HUES6 (cell line): ENCODE results near the gene GRID1.

ENCODE experiments used
- H3K27ac ChIP-seq: 2 replicates; pipeline ENCODE4 v1.7.0; 2013; ENCODE audit warnings: low read depth, mild to moderate bottlenecking, low read length, inconsistent platforms
- H3K27me3 ChIP-seq: 2 replicates; pipeline ENCODE4 v1.6.1; 2013; ENCODE audit warnings: low read length; ENCODE audit not compliant: control insufficient read depth, insufficient read depth
- H3K36me3 ChIP-seq: 2 replicates; pipeline ENCODE4 v1.6.1; 2013; ENCODE audit warnings: low read length; ENCODE audit not compliant: control insufficient read depth, insufficient read depth
- H3K4me1 ChIP-seq: 2 replicates; pipeline ENCODE4 v1.6.1; 2013; ENCODE audit warnings: low read length; ENCODE audit not compliant: control insufficient read depth, insufficient read depth
- H3K4me3 ChIP-seq: 2 replicates; pipeline ENCODE4 v1.5.1; 2013; ENCODE audit warnings: low read depth, low read length
- H3K9ac ChIP-seq: one replicate; pipeline ENCODE4 v1.6.1; 2013; ENCODE audit warnings: mild to moderate bottlenecking, low read length
- H3K9me3 ChIP-seq: 2 replicates; pipeline ENCODE4 v1.6.1; 2013; ENCODE audit warnings: low read depth, low read length; ENCODE audit not compliant: control insufficient read depth, insufficient read depth

GRID1 gene

DNA sequence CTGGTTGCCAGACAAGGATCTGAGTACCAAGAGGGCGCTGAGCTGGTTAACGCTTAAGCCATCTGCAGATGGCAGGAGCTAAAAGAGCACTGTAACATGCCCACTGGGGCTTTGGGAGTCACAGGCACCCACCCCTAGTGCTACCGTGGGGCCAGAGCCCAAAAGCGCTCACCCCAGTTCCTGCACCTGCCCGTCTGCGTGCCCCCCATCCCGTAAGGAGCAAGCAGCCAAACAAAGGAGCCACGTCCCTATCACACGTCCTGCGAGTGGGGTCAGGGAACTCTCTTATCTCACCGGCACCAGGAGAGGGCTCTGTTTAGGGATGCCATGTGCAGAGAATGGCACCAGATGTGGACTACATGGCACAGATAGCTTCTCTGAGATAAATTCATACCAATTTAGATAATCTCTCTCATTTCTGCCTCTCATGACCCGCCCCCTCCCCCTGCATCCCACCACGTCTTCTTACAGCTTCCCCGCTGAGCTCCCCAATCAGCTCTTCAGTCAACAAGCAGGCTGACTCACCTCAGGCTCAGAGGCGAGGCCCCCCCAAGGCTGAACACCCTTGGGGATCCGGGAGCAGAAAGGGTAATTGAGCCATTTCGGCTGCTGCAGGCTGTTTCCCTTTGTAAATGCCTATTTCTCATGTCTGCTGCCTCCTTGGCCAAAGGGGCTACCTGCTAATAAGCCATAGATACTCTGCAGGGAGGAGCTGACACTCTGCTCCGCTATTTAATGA, 235.7 kb downstream of the GRID1 start:
- Histone ChIP-seq H3K4me1 (no peaks in the 10 kb centered on the region; the same call in 1 of the 2 replicates), H3K9ac (no peak overlapping the region), H3K27ac (no peak overlapping the region), H3K9me3 (peaks cover 13% of the 10 kb centered on the region), H3K27me3 (no peaks in the 10 kb centered on the region), H3K36me3 (no peaks in the 10 kb centered on the region), H3K4me3 (no peak overlapping the region)

DNA sequence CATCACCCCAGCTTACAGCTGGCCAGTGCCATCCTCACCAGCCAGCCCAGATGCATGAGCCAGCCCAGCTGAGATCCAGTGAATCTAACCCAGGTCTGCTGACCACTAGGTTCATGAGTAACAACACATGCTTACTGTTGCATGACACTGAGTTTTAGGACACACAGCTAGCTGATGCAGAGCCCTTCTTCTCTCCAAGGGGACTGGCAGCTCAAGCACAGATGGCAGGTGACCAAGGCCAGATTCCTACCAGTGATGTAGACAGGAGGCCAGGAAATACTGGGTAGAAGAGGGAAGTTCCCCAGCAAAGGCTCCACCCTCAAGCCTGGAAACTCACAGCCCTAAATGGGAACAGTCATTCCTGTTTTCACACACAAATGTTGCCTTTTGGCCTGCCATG, 236.6 kb downstream of the GRID1 start:
- H3K27ac ChIP-seq, result no peak overlapping the region
- H3K9ac ChIP-seq, result no peak overlapping the region
- no peaks in the 10 kb centered on the region for H3K36me3 ChIP-seq
- H3K4me3 ChIP-seq, result no peak overlapping the region
- H3K4me1 ChIP-seq, result no peaks in the 10 kb centered on the region
- H3K9me3 ChIP-seq, result peaks cover 13% of the 10 kb centered on the region
- H3K27me3 ChIP-seq, result no peaks in the 10 kb centered on the region

DNA sequence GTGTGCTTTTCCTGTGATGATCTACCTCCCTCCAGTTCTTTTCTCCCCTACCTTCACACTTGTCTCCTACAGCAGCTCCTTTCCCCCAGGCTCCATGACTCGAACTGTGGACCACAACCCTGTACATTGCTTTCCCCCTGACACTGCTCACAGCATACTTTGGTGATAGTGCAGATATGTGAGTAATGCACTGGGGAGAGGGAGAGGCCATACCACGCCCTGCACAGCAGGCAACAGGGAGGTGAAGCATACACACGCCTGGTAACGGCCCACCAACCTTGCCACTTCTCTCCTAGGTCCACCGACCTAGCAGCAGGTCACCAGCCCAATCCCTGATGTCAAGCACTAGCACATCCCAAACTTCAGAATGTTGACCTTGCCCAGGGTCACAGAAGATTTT, 238.2 kb downstream of the GRID1 start:
- no peaks in the 10 kb centered on the region for H3K27me3 ChIP-seq
- H3K36me3 ChIP-seq, result no peaks in the 10 kb centered on the region
- H3K27ac ChIP-seq, result no peak overlapping the region
- H3K4me1 ChIP-seq, result no peaks in the 10 kb centered on the region
- no peak overlapping the region for H3K9ac ChIP-seq
- H3K4me3 ChIP-seq, result no peak overlapping the region
- H3K9me3 ChIP-seq, result peaks cover 13% of the 10 kb centered on the region

DNA sequence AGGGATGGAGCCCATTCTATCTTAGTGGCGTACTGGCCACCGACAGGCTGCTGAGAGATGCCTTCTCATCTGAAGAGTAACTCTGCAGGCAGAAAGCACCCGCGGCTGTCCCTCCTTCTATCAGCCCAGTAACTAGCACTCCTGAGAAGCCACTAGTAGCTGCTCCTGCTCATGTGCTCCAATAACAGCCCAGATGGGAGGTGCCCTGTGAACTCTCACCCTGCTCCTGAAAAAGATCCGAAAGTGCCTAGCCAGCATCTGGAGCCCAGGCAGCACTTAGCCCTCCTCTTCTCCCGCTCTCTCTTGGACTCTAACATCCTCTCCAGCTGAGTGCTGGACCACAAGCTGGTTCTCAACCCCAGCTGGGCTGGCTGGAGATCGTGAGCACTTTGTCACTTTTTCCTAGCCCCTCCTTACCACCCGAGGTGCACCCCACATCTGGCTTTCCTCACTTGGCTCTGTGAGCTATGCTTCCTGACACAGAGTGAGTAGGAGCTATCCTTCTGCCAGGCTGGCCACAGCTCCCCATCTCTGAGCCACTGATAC, 239.2 kb downstream of the GRID1 start:
- Histone ChIP-seq H3K27me3 (no peaks in the 10 kb centered on the region), H3K9ac (no peak overlapping the region), H3K36me3 (no peaks in the 10 kb centered on the region), H3K4me1 (no peaks in the 10 kb centered on the region), H3K27ac (no peak overlapping the region), H3K9me3 (peaks cover 13% of the 10 kb centered on the region), H3K4me3 (no peak overlapping the region)

DNA sequence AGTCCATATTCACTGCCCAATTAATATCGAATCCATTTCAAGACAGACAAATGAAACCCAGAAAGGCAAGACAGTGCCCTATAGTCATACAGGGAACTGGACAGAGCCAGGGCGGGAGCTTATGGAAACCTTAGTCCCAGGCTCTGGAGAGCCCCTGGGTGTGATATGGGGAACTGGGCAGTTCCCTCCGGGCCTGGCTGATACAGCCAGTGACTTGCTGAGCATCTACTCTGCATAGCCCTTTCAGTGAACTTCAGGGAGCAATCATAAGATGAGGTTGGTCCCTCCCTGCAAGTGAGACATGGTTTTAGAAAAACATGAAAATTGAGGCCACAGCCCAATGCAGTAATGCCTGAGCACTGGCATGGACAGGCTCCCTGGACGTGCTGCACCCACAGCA, 241.9 kb downstream of the GRID1 start:
- Histone ChIP-seq H3K4me1 (no peaks in the 10 kb centered on the region), H3K4me3 (no peak overlapping the region), H3K9me3 (peaks cover 3% of the 10 kb centered on the region; the same call in 1 of the 2 replicates), H3K9ac (no peak overlapping the region), H3K27me3 (no peaks in the 10 kb centered on the region), H3K27ac (no peak overlapping the region), H3K36me3 (no peaks in the 10 kb centered on the region)

DNA sequence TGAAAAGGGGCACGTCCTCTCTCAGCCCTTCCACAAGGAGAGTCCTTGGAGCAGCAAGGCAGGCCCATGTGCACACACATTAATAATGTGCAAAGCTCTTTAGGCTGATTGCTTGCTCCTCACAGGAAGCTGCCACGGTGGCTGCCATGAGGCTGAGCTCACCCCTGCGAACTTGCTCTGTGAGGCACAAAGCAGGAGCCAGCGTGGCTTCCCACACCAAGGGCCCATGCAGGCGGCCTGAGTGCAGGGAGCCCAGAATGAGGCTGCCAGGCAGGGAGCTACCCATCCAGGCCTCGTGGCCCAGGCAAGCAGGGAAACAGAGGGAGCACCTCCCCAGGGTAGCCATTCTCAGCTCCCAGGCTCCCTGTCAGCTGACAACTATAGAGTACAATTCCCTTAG, 242.9 kb downstream of the GRID1 start:
- no peaks in the 10 kb centered on the region for H3K4me1 ChIP-seq
- H3K27ac ChIP-seq, result no peak overlapping the region
- no peaks in the 10 kb centered on the region; the same call in 1 of the 2 replicates for H3K9me3 ChIP-seq
- H3K9ac ChIP-seq, result no peak overlapping the region
- H3K4me3 ChIP-seq, result no peak overlapping the region
- H3K36me3 ChIP-seq, result no peaks in the 10 kb centered on the region
- no peaks in the 10 kb centered on the region for H3K27me3 ChIP-seq

DNA sequence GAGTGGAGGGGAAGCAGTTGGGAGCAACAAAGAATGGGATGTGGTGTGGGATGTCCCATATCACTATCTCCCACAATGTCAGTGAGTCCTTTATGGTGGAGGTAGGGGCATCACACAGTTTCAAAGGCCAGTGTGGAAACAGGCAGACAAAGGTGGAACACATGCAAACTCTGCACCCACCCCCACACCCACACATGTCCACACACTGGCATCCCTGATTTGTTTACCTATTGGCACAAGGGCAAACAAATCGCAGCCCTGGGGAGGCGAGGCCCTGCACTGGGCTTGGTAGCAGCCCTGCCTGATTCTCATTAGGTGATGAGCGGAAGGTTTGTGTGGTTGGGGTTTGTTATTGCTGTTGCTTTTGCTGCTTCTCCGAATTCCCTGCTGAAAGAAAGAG, 243.3 kb downstream of the GRID1 start:
- Histone ChIP-seq H3K9me3 (no peaks in the 10 kb centered on the region; the same call in 1 of the 2 replicates), H3K4me3 (no peak overlapping the region), H3K4me1 (no peaks in the 10 kb centered on the region), H3K27ac (no peak overlapping the region), H3K27me3 (no peaks in the 10 kb centered on the region), H3K9ac (no peak overlapping the region), H3K36me3 (no peaks in the 10 kb centered on the region)

DNA sequence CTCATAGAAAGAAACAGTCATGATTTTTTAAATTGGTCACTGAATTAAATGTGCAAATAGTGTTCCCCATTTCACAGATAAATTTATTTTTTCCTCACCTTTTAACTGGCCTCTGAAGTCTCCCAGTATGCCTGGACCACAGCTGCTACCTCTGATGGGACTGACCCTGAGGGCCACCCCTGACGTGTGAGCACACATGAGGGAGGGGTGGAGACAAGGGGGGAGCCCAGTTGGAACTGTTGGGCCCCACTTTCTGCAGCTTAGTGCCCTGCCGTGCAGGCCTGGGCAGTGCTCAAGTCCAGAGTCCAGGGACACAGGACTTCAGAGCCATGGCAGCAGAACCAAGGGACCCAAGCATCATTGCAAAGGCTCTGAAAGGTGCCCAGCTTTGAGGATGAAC, 243.9 kb downstream of the GRID1 start:
- no peaks in the 10 kb centered on the region for H3K36me3 ChIP-seq
- no peak overlapping the region for H3K27ac ChIP-seq

DNA sequence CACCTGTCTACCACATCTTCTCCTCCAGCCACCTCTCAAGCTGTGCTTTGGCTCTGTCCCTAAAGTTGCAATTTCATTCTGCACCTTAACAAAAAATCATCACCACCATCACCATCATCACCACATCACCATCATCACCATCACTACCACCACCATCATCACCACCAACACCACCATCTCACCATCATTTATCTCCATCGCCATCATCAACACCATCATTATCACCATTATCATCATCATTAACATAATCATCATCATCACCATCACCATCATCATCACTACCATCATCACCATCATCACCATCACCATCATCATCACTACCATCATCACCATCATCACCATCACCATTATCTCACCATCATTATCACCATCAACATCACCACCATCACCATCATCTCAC, 245.4 kb downstream of the GRID1 start:
- Histone ChIP-seq H3K4me3 (no peak overlapping the region), H3K36me3 (no peaks in the 10 kb centered on the region), H3K9me3 (peaks cover 5% of the 10 kb centered on the region; the same call in 1 of the 2 replicates), H3K4me1 (no peaks in the 10 kb centered on the region), H3K9ac (no peak overlapping the region), H3K27me3 (no peaks in the 10 kb centered on the region), H3K27ac (no peak overlapping the region)

More for the DNA sequence above, 243.9 kb downstream of the GRID1 start:
- no peak overlapping the region for H3K9ac ChIP-seq
- H3K4me1 ChIP-seq, result no peaks in the 10 kb centered on the region
- H3K27me3 ChIP-seq, result no peaks in the 10 kb centered on the region
- no peak overlapping the region for H3K4me3 ChIP-seq
- no peaks in the 10 kb centered on the region; the same call in 1 of the 2 replicates for H3K9me3 ChIP-seq

DNA sequence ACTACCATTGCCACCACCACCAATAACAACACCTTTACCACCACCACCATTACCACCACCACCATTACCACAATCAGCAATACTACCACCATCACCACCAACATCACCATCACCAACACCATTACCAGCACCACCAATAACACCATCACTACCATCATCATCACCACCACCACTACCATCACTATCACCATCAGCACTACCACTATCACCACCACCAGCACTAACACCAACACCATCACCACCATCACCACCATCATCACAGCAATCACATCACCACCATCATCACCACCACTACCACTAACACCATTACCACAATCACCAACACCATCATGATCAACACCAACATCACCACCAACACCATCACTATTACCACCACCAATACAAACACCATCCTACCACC, 249.5 kb downstream of the GRID1 start:
- Histone ChIP-seq H3K4me1 (no peaks in the 10 kb centered on the region), H3K27me3 (no peaks in the 10 kb centered on the region), H3K27ac (no peak overlapping the region), H3K4me3 (no peak overlapping the region), H3K36me3 (no peaks in the 10 kb centered on the region), H3K9ac (no peak overlapping the region), H3K9me3 (peaks cover 5% of the 10 kb centered on the region; the same call in 1 of the 2 replicates)

DNA sequence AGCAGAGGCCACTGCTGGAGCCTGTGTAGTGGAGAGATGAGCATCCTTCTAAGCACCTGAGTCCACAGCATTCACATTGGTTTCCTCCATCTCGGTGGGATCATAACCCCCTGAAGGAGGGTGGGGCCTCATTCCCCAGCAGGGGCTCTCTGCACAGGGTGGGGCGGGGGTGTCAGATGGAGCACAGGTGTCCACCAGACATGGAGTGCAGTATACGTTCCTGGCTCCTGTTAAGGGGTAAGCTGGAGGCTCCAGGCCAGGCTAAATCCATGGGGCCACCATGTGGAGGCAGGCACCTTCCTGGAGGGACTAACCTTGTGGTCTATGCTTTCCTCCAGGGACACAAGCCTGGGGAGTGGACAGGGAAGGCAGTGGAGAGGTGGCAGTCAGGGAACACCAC, 252.6 kb downstream of the GRID1 start:
- no peaks in the 10 kb centered on the region for H3K27me3 ChIP-seq
- H3K4me3 ChIP-seq, result no peak overlapping the region
- no peak overlapping the region for H3K27ac ChIP-seq

More for the DNA sequence above, 252.6 kb downstream of the GRID1 start:
- no peak overlapping the region for H3K9ac ChIP-seq
- peaks cover 5% of the 10 kb centered on the region; the same call in 1 of the 2 replicates for H3K9me3 ChIP-seq
- no peaks in the 10 kb centered on the region for H3K4me1 ChIP-seq
- H3K36me3 ChIP-seq, result no peaks in the 10 kb centered on the region
